ENCODE measurements around the gene ZNF556.

DNA sequence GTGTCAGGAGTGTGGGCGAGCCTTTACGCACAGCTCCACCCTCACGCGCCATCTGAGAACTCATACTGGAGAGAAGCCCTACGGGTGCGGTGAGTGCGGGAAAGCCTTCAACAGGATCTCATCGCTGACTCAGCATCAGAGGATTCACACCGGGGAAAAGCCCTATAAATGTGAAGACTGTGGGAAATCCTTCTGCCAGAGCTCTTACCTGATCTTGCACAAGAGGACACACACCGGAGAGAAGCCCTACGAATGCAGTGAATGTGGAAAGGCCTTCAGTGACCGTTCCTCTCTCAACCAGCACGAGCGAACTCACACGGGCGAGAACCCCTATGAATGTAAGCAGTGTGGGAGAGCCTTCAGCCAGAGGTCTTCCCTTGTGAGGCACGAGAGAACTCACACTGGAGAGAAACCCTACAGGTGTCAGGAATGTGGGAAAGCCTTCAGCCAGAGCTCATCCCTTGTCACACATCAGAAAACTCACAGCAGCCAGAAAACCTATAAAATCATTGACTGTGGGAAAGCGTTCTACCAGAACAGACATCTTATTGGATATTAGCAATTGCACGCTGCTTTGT lies 32.8 kb upstream of the ZNF556 start:
- TF ChIP-seq, protein P1, sequence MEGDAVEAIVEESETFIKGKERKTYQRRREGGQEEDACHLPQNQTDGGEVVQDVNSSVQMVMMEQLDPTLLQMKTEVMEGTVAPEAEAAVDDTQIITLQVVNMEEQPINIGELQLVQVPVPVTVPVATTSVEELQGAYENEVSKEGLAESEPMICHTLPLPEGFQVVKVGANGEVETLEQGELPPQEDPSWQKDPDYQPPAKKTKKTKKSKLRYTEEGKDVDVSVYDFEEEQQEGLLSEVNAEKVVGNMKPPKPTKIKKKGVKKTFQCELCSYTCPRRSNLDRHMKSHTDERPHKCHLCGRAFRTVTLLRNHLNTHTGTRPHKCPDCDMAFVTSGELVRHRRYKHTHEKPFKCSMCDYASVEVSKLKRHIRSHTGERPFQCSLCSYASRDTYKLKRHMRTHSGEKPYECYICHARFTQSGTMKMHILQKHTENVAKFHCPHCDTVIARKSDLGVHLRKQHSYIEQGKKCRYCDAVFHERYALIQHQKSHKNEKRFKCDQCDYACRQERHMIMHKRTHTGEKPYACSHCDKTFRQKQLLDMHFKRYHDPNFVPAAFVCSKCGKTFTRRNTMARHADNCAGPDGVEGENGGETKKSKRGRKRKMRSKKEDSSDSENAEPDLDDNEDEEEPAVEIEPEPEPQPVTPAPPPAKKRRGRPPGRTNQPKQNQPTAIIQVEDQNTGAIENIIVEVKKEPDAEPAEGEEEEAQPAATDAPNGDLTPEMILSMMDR (IDR thresholded peaks at IDR 0.05 in 8 of 11, conservative IDR thresholded peaks at IDR 0.05 in 3 of 11): no peak
- TF ChIP-seq POLR2AphosphoS5 (IDR thresholded peaks at IDR 0.05): no peak

All from spleen (tissue), 7 donors.